Epithelial cell of esophagus (primary cell): ENCODE results near the gene LRRC4C.

ENCODE experiments used
- DNase-seq: peaks from one replicate; pipeline ENCODE4 v3.0.0; 2010; ENCODE audit warnings: low read depth
- H3K4me3 ChIP-seq: 2 replicates; pipeline ENCODE4 v1.5.1; 2011; ENCODE audit warnings: mild to moderate bottlenecking, low read length, control low read depth
- CTCF ChIP-seq: IDR thresholded peaks from 2 replicates; pipeline ENCODE4 v1.5.1; 2011; ENCODE audit warnings: low read depth, mild to moderate bottlenecking, low read length, control low read depth, inconsistent platforms; ENCODE audit not compliant: insufficient read depth; ENCODE audit errors: missing control alignments

Gene LRRC4C

GRCh38 chr11:40134820-40135570, 1324.5 kb downstream of the LRRC4C start:
- DNase-seq, result no peak
- TF ChIP-seq CTCF, result no peak

GRCh38 chr11:40133498-40133897, 1326.0 kb downstream of the LRRC4C start:
- DNase-seq, result no peak
- no peak overlapping the region for H3K4me3 ChIP-seq
- no peak for TF ChIP-seq CTCF

More at GRCh38 chr11:40134820-40135570, 1324.5 kb downstream of the LRRC4C start:
- no peak overlapping the region for H3K4me3 ChIP-seq

- no peak overlapping the region for H3K4me3 ChIP-seq
- no peak for TF ChIP-seq CTCF
- no peak for DNase-seq
These were observed 1326.5 kb downstream of the LRRC4C start for GRCh38 chr11:40132912-40133311.

GRCh38 chr11:40130427-40130826, 1329.0 kb downstream of the LRRC4C start:
- no peak overlapping the region for H3K4me3 ChIP-seq
- DNase-seq, result no peak
- TF ChIP-seq CTCF, result no peak

GRCh38 chr11:40129266-40129665, 1330.2 kb downstream of the LRRC4C start:
- DNase-seq, result peak; percentile 4
- no peak overlapping the region for H3K4me3 ChIP-seq
- TF ChIP-seq CTCF, result no peak

GRCh38 chr11:40125054-40125453, 1334.4 kb downstream of the LRRC4C start:
- no peak overlapping the region for H3K4me3 ChIP-seq
- no peak for DNase-seq
- no peak for TF ChIP-seq CTCF

- DNase-seq, result no peak
- H3K4me3 ChIP-seq, result no peak overlapping the region
- TF ChIP-seq CTCF, result no peak
These were observed 1339.8 kb downstream of the LRRC4C start for GRCh38 chr11:40119661-40120060.
